Vagina (tissue), 2 donors: ENCODE measurements around the gene LCLAT1. TPM values are rescaled to one million over a fixed set of nuclear protein-coding genes. Genes with fewer than 3 reads are reported as not detected.

Experiments
- DNase-seq, 2 donors: peaks; one replicate each; pipeline ENCODE4 v3.0.0-alpha.2; 2017; ENCODE audit errors: extremely low spot score in 2 of 2
- H3K27ac ChIP-seq: fragments of 200-600 bp; sonication (generic); one replicate; pipeline ENCODE4 v1.5.1; 2019
- H3K27me3 ChIP-seq: fragments of 200-600 bp; sonication (generic); one replicate; pipeline ENCODE4 v1.5.1; 2019
- H3K36me3 ChIP-seq, 2 donors: fragments of 200-600 bp; sonication (generic); one replicate each; pipeline ENCODE4 v1.5.1; 2017 to 2019
- H3K4me1 ChIP-seq: fragments of 200-600 bp; sonication (generic); one replicate; pipeline ENCODE4 v1.5.1; 2019
- H3K4me3 ChIP-seq, 2 donors: fragments of 200-600 bp; sonication (generic); 1 replicate in 1 of 2; 2 replicates in 1 of 2; pipeline ENCODE4 v1.5.1; 2016 to 2019
- H3K9me3 ChIP-seq: fragments of 200-600 bp; sonication (generic); one replicate; pipeline ENCODE4 v1.5.1; 2019
- POLR2A ChIP-seq, 2 donors: fragments of 450-650 bp; IDR thresholded peaks; one replicate each; pipeline ENCODE4 v1.6.1; 2017; ENCODE audit warnings: antibody characterized with exemption in 2 of 2, mild to moderate bottlenecking in 2 of 2, moderate library complexity in 2 of 2
- POLR2AphosphoS5 ChIP-seq, 2 donors: sonication (generic); formaldehyde crosslinking; IDR thresholded peaks; one replicate each; pipeline ENCODE4 v1.9.0; 2017; ENCODE audit warnings: antibody characterized with exemption in 2 of 2, mild to moderate bottlenecking in 2 of 2, low read depth in 1 of 2; ENCODE audit not compliant: insufficient read depth in 1 of 2
- intact Hi-C: fragments of 100-400 bp; cut with DNase I; formaldehyde crosslinking; loops from one replicate; pipeline ENCODE4 v1.15.1; 2023
- total RNA-seq: library from RNA; depleted of rRNA; stranded (reverse); fragments of >200 nt; gene quantifications from one replicate; pipeline ENCODE4 v1.2.3, GENCODE V29; 2016
- TF ChIP-seq, protein P1 (sequence below), 3 experiments: fragments of 450-650 bp in 2 of 3; fragments of 200-600 bp in 1 of 3; sonication (generic) in 1 of 3; IDR thresholded peaks; one replicate each; pipeline ENCODE4 v1.5.1; 2017 to 2019; ENCODE audit warnings: antibody characterized with exemption in 3 of 3, mild to moderate bottlenecking in 2 of 3, moderate library complexity in 2 of 3

Gene LCLAT1
- total RNA-seq, 1 donor from 2014 or later: 19.6 TPM

DNA sequence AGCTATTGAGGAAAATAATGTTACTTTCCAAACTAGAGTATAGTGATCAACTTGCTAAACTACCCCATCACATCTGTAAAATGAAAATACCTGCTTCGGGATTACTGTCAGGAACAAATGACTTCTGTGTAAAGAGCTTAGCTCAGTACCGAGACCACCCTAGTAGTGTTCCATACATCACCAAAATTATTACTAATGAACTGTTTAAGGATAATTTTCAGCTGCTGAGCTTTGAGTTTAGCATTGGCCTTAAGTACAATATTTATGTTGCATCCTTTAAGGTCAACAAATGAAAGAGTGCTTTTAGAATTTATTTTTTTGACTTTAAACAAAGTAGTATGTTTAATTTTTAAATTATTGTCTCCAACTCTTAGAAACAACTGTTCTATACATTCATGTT is 144.1 kb downstream of the LCLAT1 start:
- TF ChIP-seq, protein P1, sequence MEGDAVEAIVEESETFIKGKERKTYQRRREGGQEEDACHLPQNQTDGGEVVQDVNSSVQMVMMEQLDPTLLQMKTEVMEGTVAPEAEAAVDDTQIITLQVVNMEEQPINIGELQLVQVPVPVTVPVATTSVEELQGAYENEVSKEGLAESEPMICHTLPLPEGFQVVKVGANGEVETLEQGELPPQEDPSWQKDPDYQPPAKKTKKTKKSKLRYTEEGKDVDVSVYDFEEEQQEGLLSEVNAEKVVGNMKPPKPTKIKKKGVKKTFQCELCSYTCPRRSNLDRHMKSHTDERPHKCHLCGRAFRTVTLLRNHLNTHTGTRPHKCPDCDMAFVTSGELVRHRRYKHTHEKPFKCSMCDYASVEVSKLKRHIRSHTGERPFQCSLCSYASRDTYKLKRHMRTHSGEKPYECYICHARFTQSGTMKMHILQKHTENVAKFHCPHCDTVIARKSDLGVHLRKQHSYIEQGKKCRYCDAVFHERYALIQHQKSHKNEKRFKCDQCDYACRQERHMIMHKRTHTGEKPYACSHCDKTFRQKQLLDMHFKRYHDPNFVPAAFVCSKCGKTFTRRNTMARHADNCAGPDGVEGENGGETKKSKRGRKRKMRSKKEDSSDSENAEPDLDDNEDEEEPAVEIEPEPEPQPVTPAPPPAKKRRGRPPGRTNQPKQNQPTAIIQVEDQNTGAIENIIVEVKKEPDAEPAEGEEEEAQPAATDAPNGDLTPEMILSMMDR (IDR thresholded peaks at IDR 0.05): no peak
- TF ChIP-seq POLR2AphosphoS5 (IDR thresholded peaks at IDR 0.05; ENCODE audit: insufficient read depth in 1 of 2, low read depth in 1 of 2): no peak
- no peak for TF ChIP-seq POLR2A (IDR thresholded peaks at IDR 0.05)
- Histone ChIP-seq H3K27me3 (no peaks in the 10 kb centered on the region), H3K4me1 (no peaks in the 10 kb centered on the region), H3K4me3 (no peak overlapping the region), H3K36me3 (no peaks in the 10 kb centered on the region), H3K27ac (no peak overlapping the region), H3K9me3 (no peaks in the 10 kb centered on the region)
- intact Hi-C loops: no loop called here
- DNase-seq: no peak

DNA sequence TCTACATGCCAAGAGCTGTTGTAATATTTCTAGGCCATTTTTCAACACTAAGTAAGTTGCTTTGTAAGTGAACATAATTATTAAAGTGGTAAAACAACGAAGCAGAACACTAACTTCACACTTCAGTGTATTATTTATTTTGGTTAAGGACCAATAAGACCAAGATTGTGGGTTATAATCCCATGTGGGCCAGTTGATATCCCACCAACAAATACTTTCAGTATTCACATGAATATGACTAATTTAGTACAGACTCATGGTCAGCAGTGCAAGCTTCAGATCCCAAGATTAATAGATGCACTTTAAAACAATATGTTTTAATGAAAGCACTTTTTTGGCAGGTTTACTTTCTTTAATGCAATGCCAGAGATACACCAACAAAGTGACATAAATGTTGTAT is 154.3 kb downstream of the LCLAT1 start:
- H3K9me3 ChIP-seq: no peaks in the 10 kb centered on the region
- no peak overlapping the region for H3K4me3 ChIP-seq
- TF ChIP-seq POLR2A (IDR thresholded peaks at IDR 0.05): no peak
- no peak for TF ChIP-seq POLR2AphosphoS5 (IDR thresholded peaks at IDR 0.05; ENCODE audit: insufficient read depth in 1 of 2, low read depth in 1 of 2)
- TF ChIP-seq, protein P1 (IDR thresholded peaks at IDR 0.05): no peak
- intact Hi-C loops: no loop called here
- no peaks in the 10 kb centered on the region for H3K27me3 ChIP-seq
- H3K27ac ChIP-seq: no peak overlapping the region
- H3K36me3 ChIP-seq: no peaks in the 10 kb centered on the region
- DNase-seq: no peak
- H3K4me1 ChIP-seq: no peaks in the 10 kb centered on the region

DNA sequence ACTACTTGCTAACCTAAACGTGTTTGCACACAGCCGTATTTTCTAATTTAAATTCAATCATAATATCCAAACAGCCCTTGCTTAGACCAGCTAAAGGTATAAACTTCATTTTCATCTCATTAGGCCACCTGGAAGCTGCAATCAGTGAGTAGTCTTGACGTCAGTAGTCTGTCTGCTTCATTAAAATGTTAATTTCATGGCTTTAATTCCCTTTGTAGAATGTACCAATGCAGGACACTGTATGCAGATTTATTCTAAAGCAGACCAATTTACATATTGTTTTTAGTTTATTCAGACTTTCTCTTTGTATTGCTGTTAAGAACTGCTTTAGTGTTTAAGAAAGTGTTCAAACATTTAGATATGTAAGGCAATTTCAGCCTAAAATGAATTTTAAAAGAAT is 158.2 kb downstream of the LCLAT1 start:
- no peak overlapping the region for H3K4me3 ChIP-seq
- intact Hi-C loops: no loop called here
- no peak for DNase-seq
- no peaks in the 10 kb centered on the region for H3K27me3 ChIP-seq
- H3K27ac ChIP-seq: no peak overlapping the region
- TF ChIP-seq POLR2A (IDR thresholded peaks at IDR 0.05) (no peak), POLR2AphosphoS5 (IDR thresholded peaks at IDR 0.05; ENCODE audit: insufficient read depth in 1 of 2, low read depth in 1 of 2) (no peak)
- TF ChIP-seq, protein P1 (IDR thresholded peaks at IDR 0.05): no peak
- no peaks in the 10 kb centered on the region for H3K4me1 ChIP-seq
- no peaks in the 10 kb centered on the region for H3K36me3 ChIP-seq
- no peaks in the 10 kb centered on the region for H3K9me3 ChIP-seq

DNA sequence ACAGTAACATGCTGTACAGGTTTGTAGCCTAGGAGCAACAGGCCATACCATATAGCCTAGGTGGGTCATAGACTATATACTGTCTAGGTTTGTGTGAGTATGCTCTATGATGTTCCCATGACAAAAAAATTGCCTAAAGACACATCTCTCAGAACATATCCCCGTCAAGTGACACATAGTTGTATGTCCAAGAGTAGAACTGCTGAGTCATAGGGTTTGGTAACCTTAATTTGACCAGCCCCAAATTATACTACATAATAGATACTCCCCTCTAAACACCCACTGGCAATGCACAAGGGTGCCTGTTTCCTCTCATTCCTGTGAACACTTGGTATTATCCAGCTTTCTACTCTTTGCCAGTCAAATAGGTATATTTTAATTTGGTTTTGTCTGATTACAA is 161.6 kb downstream of the LCLAT1 start:
- no peak for TF ChIP-seq POLR2A (IDR thresholded peaks at IDR 0.05)
- TF ChIP-seq, protein P1 (IDR thresholded peaks at IDR 0.05): no peak

DNA sequence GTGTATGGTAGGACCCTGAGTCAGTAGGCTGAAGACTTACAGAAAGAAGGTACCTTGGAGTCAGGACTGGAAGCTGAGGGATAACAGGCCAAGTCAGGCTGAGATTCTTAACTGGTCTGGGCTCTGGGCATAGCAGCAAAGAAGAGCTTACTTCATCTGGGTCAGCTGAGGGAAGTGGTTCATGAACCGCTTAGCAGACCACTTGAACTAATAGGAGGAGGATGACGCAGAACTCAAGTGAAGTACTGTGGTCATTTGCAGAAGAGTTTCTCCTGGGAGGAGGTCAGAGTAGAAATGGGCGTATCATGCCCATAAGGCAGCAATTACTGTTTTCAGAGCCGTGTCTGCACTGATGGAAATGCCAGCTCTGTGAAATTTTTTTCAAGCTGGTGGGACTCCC is 164.5 kb downstream of the LCLAT1 start:
- Histone ChIP-seq H3K9me3 (no peaks in the 10 kb centered on the region), H3K4me1 (no peaks in the 10 kb centered on the region), H3K27ac (no peak overlapping the region), H3K27me3 (no peaks in the 10 kb centered on the region), H3K4me3 (no peak overlapping the region), H3K36me3 (no peaks in the 10 kb centered on the region)
- TF ChIP-seq, protein P1 (IDR thresholded peaks at IDR 0.05): no peak
- no peak for TF ChIP-seq POLR2AphosphoS5 (IDR thresholded peaks at IDR 0.05; ENCODE audit: insufficient read depth in 1 of 2, low read depth in 1 of 2)
- no peak for TF ChIP-seq POLR2A (IDR thresholded peaks at IDR 0.05)
- intact Hi-C loops: no loop called here
- DNase-seq: no peak

More for the DNA sequence above, 161.6 kb downstream of the LCLAT1 start:
- intact Hi-C loops: no loop called here
- H3K9me3 ChIP-seq: no peaks in the 10 kb centered on the region
- H3K27ac ChIP-seq: no peak overlapping the region
- H3K27me3 ChIP-seq: no peaks in the 10 kb centered on the region
- H3K4me3 ChIP-seq: no peak overlapping the region
- H3K4me1 ChIP-seq: no peaks in the 10 kb centered on the region
- no peaks in the 10 kb centered on the region for H3K36me3 ChIP-seq
- no peak for DNase-seq
